Uterus (tissue), 2 donors: Measurements from ENCODE around the gene LRRC52.

Experiments
- POLR2A ChIP-seq, 2 donors: fragments of 450-650 bp; IDR thresholded peaks; one replicate each; pipeline ENCODE4 v1.6.1; 2016; ENCODE audit warnings: antibody characterized with exemption in 2 of 2, mild to moderate bottlenecking in 1 of 2, moderate library complexity in 1 of 2
- TF ChIP-seq, protein P1 (sequence below), 4 experiments: fragments of 200-600 bp in 2 of 4; fragments of 450-650 bp in 2 of 4; sonication (generic) in 2 of 4; IDR thresholded peaks; one replicate each; pipeline ENCODE4 v1.5.1; 2016 to 2019; ENCODE audit warnings: antibody characterized with exemption in 4 of 4, mild to moderate bottlenecking in 2 of 4, moderate library complexity in 1 of 4

DNA sequence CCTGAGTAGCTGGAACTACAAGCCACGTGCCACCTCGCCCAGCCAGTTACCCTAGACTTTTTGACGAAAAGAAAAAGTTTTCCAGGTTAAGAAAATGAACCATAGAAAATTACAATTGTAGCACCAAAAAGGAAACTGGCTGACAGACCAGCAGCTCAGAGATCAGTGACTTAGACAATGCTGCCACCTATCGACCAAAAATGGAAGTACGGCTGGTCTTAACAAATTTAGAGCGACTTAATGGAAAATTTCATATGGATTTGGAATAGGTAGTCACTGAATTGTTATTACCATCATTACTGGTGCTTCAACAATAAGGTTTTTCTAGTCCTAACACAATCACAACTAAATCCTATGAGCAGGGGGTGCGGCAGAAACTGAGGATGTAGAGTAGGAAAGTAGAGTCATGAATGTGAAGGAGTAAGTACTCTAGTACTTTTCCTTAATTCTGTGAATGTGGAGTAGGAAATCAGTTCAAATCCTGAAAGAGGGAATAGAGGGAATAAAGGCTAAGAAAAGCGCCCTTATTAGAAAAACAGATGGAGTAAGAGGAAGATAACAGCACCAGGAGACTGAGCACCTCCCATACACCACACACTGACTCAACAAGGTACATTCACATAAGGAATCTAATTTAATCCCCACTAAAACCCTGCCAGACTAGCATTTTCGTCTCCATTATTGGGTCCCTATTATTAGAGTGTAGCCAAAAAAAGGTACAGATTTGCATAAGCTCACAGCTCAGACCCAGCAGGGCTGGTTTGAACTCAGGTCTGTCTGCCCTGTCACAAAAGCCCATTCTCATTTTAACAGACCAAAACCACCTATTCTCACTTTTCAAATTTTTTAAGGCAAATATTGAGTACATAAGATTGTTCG lies 49.4 kb downstream of the LRRC52 start:
- TF ChIP-seq, protein P1, sequence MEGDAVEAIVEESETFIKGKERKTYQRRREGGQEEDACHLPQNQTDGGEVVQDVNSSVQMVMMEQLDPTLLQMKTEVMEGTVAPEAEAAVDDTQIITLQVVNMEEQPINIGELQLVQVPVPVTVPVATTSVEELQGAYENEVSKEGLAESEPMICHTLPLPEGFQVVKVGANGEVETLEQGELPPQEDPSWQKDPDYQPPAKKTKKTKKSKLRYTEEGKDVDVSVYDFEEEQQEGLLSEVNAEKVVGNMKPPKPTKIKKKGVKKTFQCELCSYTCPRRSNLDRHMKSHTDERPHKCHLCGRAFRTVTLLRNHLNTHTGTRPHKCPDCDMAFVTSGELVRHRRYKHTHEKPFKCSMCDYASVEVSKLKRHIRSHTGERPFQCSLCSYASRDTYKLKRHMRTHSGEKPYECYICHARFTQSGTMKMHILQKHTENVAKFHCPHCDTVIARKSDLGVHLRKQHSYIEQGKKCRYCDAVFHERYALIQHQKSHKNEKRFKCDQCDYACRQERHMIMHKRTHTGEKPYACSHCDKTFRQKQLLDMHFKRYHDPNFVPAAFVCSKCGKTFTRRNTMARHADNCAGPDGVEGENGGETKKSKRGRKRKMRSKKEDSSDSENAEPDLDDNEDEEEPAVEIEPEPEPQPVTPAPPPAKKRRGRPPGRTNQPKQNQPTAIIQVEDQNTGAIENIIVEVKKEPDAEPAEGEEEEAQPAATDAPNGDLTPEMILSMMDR (IDR thresholded peaks at IDR 0.05) = peak; percentile 91 to 94 (median 94)
- no peak for TF ChIP-seq POLR2A (IDR thresholded peaks at IDR 0.05)
